ACC112 (cell line): Measurements from ENCODE around the gene SPEN.

Experiments used
- H2AFZ ChIP-seq: fragments of 200-600 bp; sonication (generic); one replicate; pipeline ENCODE4 v1.6.0; 2017; ENCODE audit warnings: antibody characterized with exemption, low read length; ENCODE audit not compliant: unreplicated experiment
- H3K27ac ChIP-seq: fragments of 200-600 bp; sonication (generic); 2 replicates; pipeline ENCODE4 v1.5.1; 2014; ENCODE audit warnings: low read depth, mild to moderate bottlenecking, antibody characterized with exemption, low read length, moderate library complexity
- H3K27me3 ChIP-seq: fragments of 200-600 bp; sonication (generic); 2 replicates; pipeline ENCODE4 v1.6.1; 2014; ENCODE audit warnings: mild to moderate bottlenecking, antibody characterized with exemption, low read length, moderate library complexity, mixed read lengths; ENCODE audit not compliant: insufficient read depth
- H3K36me3 ChIP-seq: fragments of 200-600 bp; sonication (generic); 2 replicates; pipeline ENCODE4 v1.6.1; 2016; ENCODE audit warnings: mild to moderate bottlenecking, antibody characterized with exemption, low read length, moderate library complexity, mixed read lengths; ENCODE audit not compliant: insufficient read depth
- H3K4me1 ChIP-seq: fragments of 200-600 bp; sonication (generic); one replicate; pipeline ENCODE4 v1.6.1; 2016; ENCODE audit warnings: low read length, mixed read lengths; ENCODE audit not compliant: insufficient read depth, unreplicated experiment, control insufficient read depth
- H3K4me3 ChIP-seq: fragments of 200-600 bp; sonication (generic); 2 replicates; pipeline ENCODE4 v1.5.1; 2014; ENCODE audit warnings: mild to moderate bottlenecking, low read depth, low read length
- H3K79me2 ChIP-seq: fragments of 200-600 bp; sonication (generic); one replicate; pipeline ENCODE4 v1.6.0; 2016; ENCODE audit warnings: low read length; ENCODE audit not compliant: control insufficient read depth, unreplicated experiment, insufficient read depth

The SPEN gene

GRCh38 chr1:15863156-15863901, 15.8 kb downstream of the SPEN start:
- H3K27me3 ChIP-seq, result no peaks in the 10 kb centered on the region
- no peak overlapping the region for H3K27ac ChIP-seq
- no peak overlapping the region for H2AFZ ChIP-seq
- H3K4me1 ChIP-seq, result peaks cover 18% of the 10 kb centered on the region
- H3K4me3 ChIP-seq, result no peak overlapping the region
- H3K79me2 ChIP-seq, result peaks cover 80% of the 10 kb centered on the region
- H3K36me3 ChIP-seq, result no peaks in the 10 kb centered on the region

DNA sequence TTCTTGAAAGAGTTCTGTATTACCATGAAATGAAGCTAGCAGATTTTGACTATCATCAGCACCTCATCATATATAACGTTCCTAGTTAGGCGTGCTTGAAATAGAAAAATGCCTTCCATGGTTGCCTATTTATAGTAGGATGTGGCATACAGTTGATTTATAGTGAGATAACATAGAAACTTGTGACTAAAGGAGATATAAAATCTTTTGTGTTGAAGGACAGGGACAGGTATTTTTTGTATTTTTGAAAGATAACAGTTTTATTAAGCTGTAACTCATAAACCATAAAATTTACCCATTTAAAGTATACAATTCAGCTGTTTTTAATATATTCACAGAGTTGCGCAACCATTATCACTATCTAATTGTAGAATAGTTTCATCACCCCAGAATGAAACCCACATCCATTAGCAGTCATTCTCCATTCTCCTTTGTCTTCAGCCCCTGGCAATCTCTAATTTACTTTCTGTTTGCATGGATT, 19.3 kb downstream of the SPEN start:
- no peak overlapping the region for H3K4me3 ChIP-seq
- H2AFZ ChIP-seq, result no peak overlapping the region
- peaks cover 89% of the 10 kb centered on the region for H3K79me2 ChIP-seq
- no peaks in the 10 kb centered on the region for H3K27me3 ChIP-seq
- H3K27ac ChIP-seq, result no peak overlapping the region
- peaks cover 27% of the 10 kb centered on the region for H3K4me1 ChIP-seq
- no peaks in the 10 kb centered on the region for H3K36me3 ChIP-seq

- H3K27ac ChIP-seq, result no peak overlapping the region
- peaks cover 27% of the 10 kb centered on the region for H3K4me1 ChIP-seq
- peaks cover 87% of the 10 kb centered on the region for H3K79me2 ChIP-seq
- H2AFZ ChIP-seq, result no peak overlapping the region
- H3K4me3 ChIP-seq, result no peak overlapping the region
- H3K27me3 ChIP-seq, result no peaks in the 10 kb centered on the region
- no peaks in the 10 kb centered on the region for H3K36me3 ChIP-seq
Measured at GRCh38 chr1:15867288-15867687, 19.8 kb downstream of the SPEN start.

DNA sequence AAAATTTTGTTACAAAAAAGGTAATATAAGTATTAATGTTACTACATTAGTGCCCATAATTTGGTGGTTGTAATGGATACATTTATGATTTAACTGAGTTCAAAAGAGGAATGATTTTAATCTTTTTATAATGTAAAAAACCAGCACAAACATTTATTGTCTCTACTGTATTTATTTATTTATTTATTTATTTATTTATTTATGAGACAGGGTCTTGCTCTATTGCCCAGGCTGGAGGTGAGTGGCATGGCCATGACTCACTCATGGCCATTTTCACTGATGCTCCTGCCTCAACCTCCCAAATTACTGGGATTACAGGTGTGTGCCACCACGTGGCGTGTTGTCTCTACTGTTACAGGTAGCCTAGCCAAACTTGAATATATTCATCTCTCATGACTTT, 21.9 kb downstream of the SPEN start:
- H3K27me3 ChIP-seq, result no peaks in the 10 kb centered on the region
- no peak overlapping the region for H3K4me3 ChIP-seq
- peaks cover 90% of the 10 kb centered on the region for H3K79me2 ChIP-seq
- H3K36me3 ChIP-seq, result 0 out of 2 replicates have a peak, but pooled peaks cover 11% of the 10 kb centered on the region
- H3K27ac ChIP-seq, result no peak overlapping the region
- peaks cover 27% of the 10 kb centered on the region for H3K4me1 ChIP-seq
- no peak overlapping the region for H2AFZ ChIP-seq

GRCh38 chr1:15870421-15870820, 22.9 kb downstream of the SPEN start:
- Histone ChIP-seq H3K27ac (no peak overlapping the region), H3K4me3 (no peak overlapping the region), H2AFZ (no peak overlapping the region), H3K4me1 (peaks cover 27% of the 10 kb centered on the region), H3K36me3 (0 out of 2 replicates have a peak, but pooled peaks cover 11% of the 10 kb centered on the region), H3K27me3 (no peaks in the 10 kb centered on the region), H3K79me2 (peaks cover 86% of the 10 kb centered on the region)

- H3K36me3 ChIP-seq, result 0 out of 2 replicates have a peak, but pooled peaks cover 11% of the 10 kb centered on the region
- no peak overlapping the region for H2AFZ ChIP-seq
- H3K4me3 ChIP-seq, result no peak overlapping the region
- H3K27ac ChIP-seq, result no peak overlapping the region
- H3K4me1 ChIP-seq, result peaks cover 9% of the 10 kb centered on the region
- H3K27me3 ChIP-seq, result no peaks in the 10 kb centered on the region
- peaks cover 70% of the 10 kb centered on the region for H3K79me2 ChIP-seq
Measured at GRCh38 chr1:15874471-15874870, 27.0 kb downstream of the SPEN start.

DNA sequence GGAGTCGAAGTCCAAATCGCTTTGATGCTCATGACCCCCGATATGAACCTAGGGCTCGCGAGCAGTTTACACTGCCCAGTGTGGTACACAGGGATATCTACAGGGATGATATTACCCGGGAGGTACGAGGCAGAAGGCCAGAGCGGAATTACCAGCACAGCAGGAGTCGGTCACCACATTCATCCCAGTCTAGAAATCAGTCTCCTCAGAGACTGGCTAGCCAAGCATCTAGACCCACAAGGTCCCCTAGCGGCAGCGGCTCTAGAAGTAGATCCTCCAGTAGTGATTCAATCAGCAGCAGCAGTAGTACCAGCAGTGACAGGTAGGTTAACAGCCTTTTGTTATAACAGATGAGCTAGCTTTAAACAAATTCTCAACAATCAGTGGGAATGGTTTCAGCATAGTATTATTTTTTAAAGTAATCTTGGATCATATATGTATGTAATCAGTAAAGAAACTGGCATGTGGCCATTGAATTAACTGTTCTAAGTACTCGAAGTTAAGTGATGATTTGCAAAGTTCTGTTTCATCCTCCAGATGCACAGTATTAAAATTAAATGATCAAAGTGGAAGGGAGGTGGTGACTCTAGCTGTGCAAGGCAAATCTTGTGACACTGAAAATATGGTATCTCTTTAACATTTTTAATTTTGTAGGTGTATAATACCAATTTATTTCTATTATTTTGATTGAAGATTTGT, 29.0 kb downstream of the SPEN start:
- no peak overlapping the region for H2AFZ ChIP-seq
- 0 out of 2 replicates have a peak, but pooled peaks cover 11% of the 10 kb centered on the region for H3K36me3 ChIP-seq
- no peaks in the 10 kb centered on the region for H3K4me1 ChIP-seq
- no peak overlapping the region for H3K27ac ChIP-seq
- H3K27me3 ChIP-seq, result no peaks in the 10 kb centered on the region
- peaks cover 65% of the 10 kb centered on the region for H3K79me2 ChIP-seq
- no peak overlapping the region for H3K4me3 ChIP-seq

DNA sequence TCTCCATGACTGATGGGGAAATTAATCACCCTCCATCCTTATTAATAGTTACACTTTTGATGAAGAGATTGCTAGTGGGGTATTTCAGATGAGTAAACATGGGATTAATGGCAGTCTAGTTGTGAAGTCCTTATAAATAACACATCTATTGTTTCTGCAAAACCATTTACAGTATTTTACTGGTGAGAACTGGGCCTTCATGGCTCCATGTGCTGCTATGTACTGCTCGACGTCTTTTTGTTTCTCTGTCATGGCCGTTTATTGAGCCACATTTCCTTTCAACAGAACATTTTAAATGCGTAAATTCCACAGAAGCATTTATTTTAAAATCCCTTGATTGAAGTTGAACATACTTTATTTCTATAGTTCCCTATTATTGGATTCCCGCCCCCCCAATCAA, 34.5 kb downstream of the SPEN start:
- no peaks in the 10 kb centered on the region for H3K36me3 ChIP-seq
- no peak overlapping the region for H3K27ac ChIP-seq
- no peak overlapping the region for H2AFZ ChIP-seq
- H3K79me2 ChIP-seq, result peaks cover 66% of the 10 kb centered on the region
- H3K4me3 ChIP-seq, result no peak overlapping the region
- peaks cover 39% of the 10 kb centered on the region for H3K4me1 ChIP-seq
- no peaks in the 10 kb centered on the region for H3K27me3 ChIP-seq

- Histone ChIP-seq H3K36me3 (no peaks in the 10 kb centered on the region), H3K4me1 (peaks cover 39% of the 10 kb centered on the region), H2AFZ (no peak overlapping the region), H3K4me3 (no peak overlapping the region), H3K27ac (peak overlapping the region; percentile 75), H3K79me2 (peaks cover 69% of the 10 kb centered on the region), H3K27me3 (no peaks in the 10 kb centered on the region)
Measured at GRCh38 chr1:15882665-15883064, 35.2 kb downstream of the SPEN start.

- H2AFZ ChIP-seq, result no peak overlapping the region
- no peaks in the 10 kb centered on the region for H3K27me3 ChIP-seq
- H3K4me3 ChIP-seq, result no peak overlapping the region
- peak overlapping the region; percentile 75 for H3K27ac ChIP-seq
- H3K79me2 ChIP-seq, result peaks cover 71% of the 10 kb centered on the region
- peaks cover 39% of the 10 kb centered on the region for H3K4me1 ChIP-seq
- H3K36me3 ChIP-seq, result no peaks in the 10 kb centered on the region
Measured at GRCh38 chr1:15883326-15883725, 35.8 kb downstream of the SPEN start.

- Histone ChIP-seq H3K4me1 (peaks cover 39% of the 10 kb centered on the region), H3K36me3 (no peaks in the 10 kb centered on the region), H3K27me3 (no peaks in the 10 kb centered on the region), H2AFZ (no peak overlapping the region), H3K4me3 (no peak overlapping the region), H3K79me2 (peaks cover 73% of the 10 kb centered on the region), H3K27ac (peak overlapping the region; percentile 30; the same call in 1 of the 2 replicates)
Measured at GRCh38 chr1:15884477-15884876, 37.0 kb downstream of the SPEN start.
